ENCODE results near the gene TSPAN18.

- TF ChIP-seq, protein P1, sequence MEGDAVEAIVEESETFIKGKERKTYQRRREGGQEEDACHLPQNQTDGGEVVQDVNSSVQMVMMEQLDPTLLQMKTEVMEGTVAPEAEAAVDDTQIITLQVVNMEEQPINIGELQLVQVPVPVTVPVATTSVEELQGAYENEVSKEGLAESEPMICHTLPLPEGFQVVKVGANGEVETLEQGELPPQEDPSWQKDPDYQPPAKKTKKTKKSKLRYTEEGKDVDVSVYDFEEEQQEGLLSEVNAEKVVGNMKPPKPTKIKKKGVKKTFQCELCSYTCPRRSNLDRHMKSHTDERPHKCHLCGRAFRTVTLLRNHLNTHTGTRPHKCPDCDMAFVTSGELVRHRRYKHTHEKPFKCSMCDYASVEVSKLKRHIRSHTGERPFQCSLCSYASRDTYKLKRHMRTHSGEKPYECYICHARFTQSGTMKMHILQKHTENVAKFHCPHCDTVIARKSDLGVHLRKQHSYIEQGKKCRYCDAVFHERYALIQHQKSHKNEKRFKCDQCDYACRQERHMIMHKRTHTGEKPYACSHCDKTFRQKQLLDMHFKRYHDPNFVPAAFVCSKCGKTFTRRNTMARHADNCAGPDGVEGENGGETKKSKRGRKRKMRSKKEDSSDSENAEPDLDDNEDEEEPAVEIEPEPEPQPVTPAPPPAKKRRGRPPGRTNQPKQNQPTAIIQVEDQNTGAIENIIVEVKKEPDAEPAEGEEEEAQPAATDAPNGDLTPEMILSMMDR (conservative IDR thresholded peaks at IDR 0.05; ENCODE audit: low read depth, low read length), result no peak
- TF ChIP-seq EZH2phosphoT487 (IDR thresholded peaks at IDR 0.05; ENCODE audit: borderline replicate concordance, low read length) (no peak), EZH2 (IDR thresholded peaks at IDR 0.05; ENCODE audit: low read length, unreplicated experiment) (no peak)
Observed at GRCh38 chr11:44782478-44782877, 55.7 kb downstream of the TSPAN18 start.
